Adrenal gland (tissue), 12 donors: Measurements from ENCODE around the gene GAS2L1. TPM values are rescaled to one million over a fixed set of nuclear protein-coding genes. Genes with fewer than 3 reads are reported as not detected.

ENCODE experiments used
- DNase-seq, 7 donors: peaks; one replicate each; pipeline ENCODE4 v3.0.0-alpha.2; 2019 to 2020
- H3K27ac ChIP-seq, 5 donors: fragments of 200-600 bp; sonication (generic) in 4 of 5; 1 replicate in 3 of 5; 2 replicates in 2 of 5; pipeline versions ENCODE4 v1.5.1 to v1.8.0; 2016 to 2020; ENCODE audit warnings: mild to moderate bottlenecking in 1 of 5
- H3K27me3 ChIP-seq: fragments of 200-600 bp; 2 replicates; pipeline ENCODE4 v1.8.0; 2021
- H3K36me3 ChIP-seq, 2 donors: fragments of 200-600 bp; replicated peaks in 1 of 2; 1 replicate in 1 of 2; 2 replicates in 1 of 2; pipeline versions ENCODE4 v1.5.1 to v1.8.0; 2018 to 2022
- H3K4me1 ChIP-seq, 2 donors: fragments of 200-600 bp; replicated peaks in 1 of 2; 1 replicate in 1 of 2; 2 replicates in 1 of 2; pipeline versions ENCODE4 v1.5.1 to v1.8.0; 2018 to 2021
- H3K4me3 ChIP-seq, 4 donors: fragments of 200-600 bp; sonication (generic) in 3 of 4; one replicate each; pipeline ENCODE4 v1.5.1; 2016 to 2018
- H3K9me3 ChIP-seq, 3 donors: fragments of 200-600 bp; sonication (generic) in 1 of 3; replicated peaks in 1 of 3; 1 replicate in 2 of 3; 2 replicates in 1 of 3; pipeline versions ENCODE4 v1.5.1 to v1.8.0; 2016 to 2021
- POLR2A ChIP-seq, 2 donors: fragments of 450-650 bp; IDR thresholded peaks; one replicate each; pipeline ENCODE4 v1.6.1; 2017; ENCODE audit warnings: antibody characterized with exemption in 2 of 2, mild to moderate bottlenecking in 2 of 2, moderate library complexity in 1 of 2
- WGBS, 4 donors: extraction: QIAGEN DNeasy Blood & Tissue Kit in 2 of 4; methylation state at CpG; one replicate each; pipeline versions ENCODE4 v1.1.5 to v1.1.7; 2013 to 2017; 5-methylcytosine and 5-hydroxymethylcytosine counted together
- intact Hi-C, 2 donors: fragments of 100-400 bp; cut with DNase I; formaldehyde crosslinking; loops; one replicate each; pipeline versions ENCODE4 v1.14.1 to v1.15.0; 2022 to 2023
- polyA plus RNA-seq, 3 donors: library from polyadenylated mRNA; stranded (reverse); fragments of 200-250 nt in 2 of 3; fragments of 350-450 nt in 1 of 3; fragmentation: Illumina TruSeq in 1 of 3; extraction: RNeasy Lipid Tissue Mini Kit (QIAGEN cat#74804) in 1 of 3; gene quantifications; one replicate each; pipeline ENCODE4 v1.2.3, GENCODE V29; 2013 to 2014
- total RNA-seq, 9 donors: library from RNA; depleted of rRNA in 4 of 9; stranded (reverse); fragments of >200 nt in 4 of 9; fragments of 120-200 nt in 1 of 9; fragmentation: NEBNext Ultra II Directional in 1 of 9; extraction: Animal tissue kit (Norgen Biotek cat#: 25700) in 1 of 9; gene quantifications; one replicate each; pipeline versions ENCODE4 v1.1.0 to v1.2.4, GENCODE V29; 2013 to 2023
- TF ChIP-seq, protein P1 (sequence below), 6 experiments: fragments of 450-650 bp in 4 of 6; fragments of 200-600 bp in 2 of 6; sonication (generic) in 1 of 6; IDR thresholded peaks; 1 replicate in 5 of 6; 2 replicates in 1 of 6; pipeline versions ENCODE4 v1.5.1 to v1.8.0; 2016 to 2021; ENCODE audit warnings: antibody characterized with exemption in 6 of 6, mild to moderate bottlenecking in 2 of 6, moderate library complexity in 1 of 6
- donor health status: healthy with polysubstance abuse.
- donor health status: Bipolar disorder and iron deficiency.
- donor health status: DM: yes; HTN: yes; CAD: no.
- donor health status: DM: no; HTN: no; CAD: no.
- donor health status: DM: no; HTN: no; CAD: no.
- donor health status: DM: yes; HTN: yes; CAD: no.

The GAS2L1 gene
- total and polyA plus RNA-seq, 12 donors = 3.6 to 87.3 (median 40.4) TPM

DNA sequence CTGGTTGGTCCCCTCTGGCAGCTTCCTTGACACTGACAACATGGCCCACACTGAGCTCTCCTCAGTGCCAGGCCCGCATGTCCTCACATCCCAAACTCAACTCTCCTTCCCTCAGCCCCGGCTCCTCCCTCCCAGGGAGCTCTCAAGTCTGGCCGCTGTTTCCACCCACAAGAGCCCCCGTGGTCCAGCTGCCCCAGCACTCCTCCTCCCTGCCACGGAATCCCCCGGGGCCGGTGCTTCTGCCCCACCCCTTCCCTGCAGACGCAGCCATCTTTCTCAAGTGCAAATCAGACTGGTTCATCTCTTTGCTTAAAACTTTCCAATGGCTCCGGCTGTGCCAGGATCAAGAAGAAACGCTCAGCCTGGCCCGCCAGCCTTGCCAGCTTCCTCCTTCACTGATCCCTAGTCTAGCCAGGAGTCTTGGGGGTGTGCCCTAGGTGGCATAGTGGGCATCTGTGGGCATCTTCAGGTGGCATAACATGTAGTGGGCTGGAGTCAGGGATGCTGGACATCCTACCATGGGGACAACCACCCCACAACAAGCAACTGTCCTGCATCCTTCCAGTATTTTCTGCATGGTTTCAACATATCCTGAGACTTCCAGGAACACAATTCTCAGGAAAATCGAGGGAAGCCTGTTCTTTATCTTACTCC lies 31.3 kb downstream of the GAS2L1 start:
- TF ChIP-seq, protein P1, sequence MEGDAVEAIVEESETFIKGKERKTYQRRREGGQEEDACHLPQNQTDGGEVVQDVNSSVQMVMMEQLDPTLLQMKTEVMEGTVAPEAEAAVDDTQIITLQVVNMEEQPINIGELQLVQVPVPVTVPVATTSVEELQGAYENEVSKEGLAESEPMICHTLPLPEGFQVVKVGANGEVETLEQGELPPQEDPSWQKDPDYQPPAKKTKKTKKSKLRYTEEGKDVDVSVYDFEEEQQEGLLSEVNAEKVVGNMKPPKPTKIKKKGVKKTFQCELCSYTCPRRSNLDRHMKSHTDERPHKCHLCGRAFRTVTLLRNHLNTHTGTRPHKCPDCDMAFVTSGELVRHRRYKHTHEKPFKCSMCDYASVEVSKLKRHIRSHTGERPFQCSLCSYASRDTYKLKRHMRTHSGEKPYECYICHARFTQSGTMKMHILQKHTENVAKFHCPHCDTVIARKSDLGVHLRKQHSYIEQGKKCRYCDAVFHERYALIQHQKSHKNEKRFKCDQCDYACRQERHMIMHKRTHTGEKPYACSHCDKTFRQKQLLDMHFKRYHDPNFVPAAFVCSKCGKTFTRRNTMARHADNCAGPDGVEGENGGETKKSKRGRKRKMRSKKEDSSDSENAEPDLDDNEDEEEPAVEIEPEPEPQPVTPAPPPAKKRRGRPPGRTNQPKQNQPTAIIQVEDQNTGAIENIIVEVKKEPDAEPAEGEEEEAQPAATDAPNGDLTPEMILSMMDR (IDR thresholded peaks at IDR 0.05) = no peak
- TF ChIP-seq POLR2A (IDR thresholded peaks at IDR 0.05) = no peak
- Histone ChIP-seq H3K4me3 (no peak overlapping the region), H3K9me3 (no peaks in the 10 kb centered on the region), H3K36me3 (peaks cover 0 to 96% of the 10 kb centered on the region in 2 donors), H3K27ac (peak overlapping the region in 2 of 5 donors; percentile 60 to 65), H3K27me3 (no peaks in the 10 kb centered on the region), H3K4me1 (peaks cover 0 to 7% of the 10 kb centered on the region in 2 donors)
- intact Hi-C loops = no loop called here
- no peak for DNase-seq
- whole genome bisulfite sequencing, 4 donors = 90 to 92% (median 91%) methylated on average over 11 to 12 of the region's 12 CpGs

DNA sequence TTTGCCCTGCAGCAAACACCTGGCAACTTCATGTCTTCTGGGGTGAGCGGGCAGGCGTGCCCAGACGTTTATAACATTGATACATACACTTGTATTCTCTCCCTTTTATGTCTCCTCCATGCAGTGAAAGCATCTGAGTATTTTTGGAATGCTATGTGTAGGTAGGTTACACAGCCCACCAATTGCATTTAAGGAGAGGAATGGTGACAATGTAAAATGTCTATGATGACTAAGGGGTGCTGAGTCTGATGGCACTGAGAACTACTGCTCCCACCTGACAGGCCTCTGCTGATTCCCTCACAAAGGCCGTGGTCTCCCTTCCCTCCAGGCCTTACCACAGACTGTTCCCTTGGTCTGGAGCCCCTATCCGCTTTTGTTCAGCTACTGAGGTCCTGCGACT lies 31.9 kb downstream of the GAS2L1 start:
- no peak for TF ChIP-seq POLR2A (IDR thresholded peaks at IDR 0.05)
- TF ChIP-seq, protein P1 (IDR thresholded peaks at IDR 0.05) = no peak

DNA sequence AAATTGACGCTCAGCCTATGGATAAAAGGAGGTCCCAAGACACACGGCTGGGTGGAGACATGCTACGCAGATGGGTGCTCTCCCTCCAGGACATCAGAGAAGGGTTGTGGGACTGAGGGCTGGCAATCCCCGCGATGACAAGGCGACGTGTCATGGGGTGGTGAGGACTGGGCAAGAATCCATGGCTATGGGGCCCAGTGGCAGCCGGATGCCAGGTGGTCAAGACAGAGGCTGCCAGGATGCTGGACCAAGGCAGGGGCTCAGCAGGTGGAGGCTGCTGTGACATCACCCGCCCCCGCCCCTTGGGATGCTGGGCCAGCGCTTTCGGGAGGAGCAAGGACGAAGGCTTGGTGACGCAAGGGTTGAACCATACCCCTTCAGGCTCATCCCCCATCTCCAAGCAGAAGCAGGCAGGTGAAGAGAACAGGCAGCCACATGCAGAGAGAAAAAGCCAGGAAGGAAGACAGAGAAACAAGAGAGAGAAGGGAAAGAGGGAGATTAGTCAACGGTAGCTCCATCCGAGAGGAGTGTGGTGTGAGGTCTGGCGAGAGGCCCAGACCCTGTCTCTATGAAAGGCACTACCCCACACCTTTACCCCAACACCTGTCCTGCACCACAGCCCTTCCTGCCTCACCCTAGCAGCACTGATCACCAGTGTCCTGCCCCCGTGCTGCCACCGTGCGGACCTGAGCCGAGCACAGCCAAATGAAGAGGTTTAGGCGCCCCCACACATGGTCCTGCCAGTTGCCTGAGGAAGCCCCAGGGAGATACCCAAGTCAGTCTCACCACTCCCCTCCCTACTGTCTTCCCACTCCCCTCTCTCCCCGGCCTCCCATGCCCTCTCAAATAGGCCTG lies 33.2 kb downstream of the GAS2L1 start:
- DNase-seq = no peak
- H3K36me3 ChIP-seq = peaks cover 0 to 89% of the 10 kb centered on the region in 2 donors
- H3K9me3 ChIP-seq = no peaks in the 10 kb centered on the region
- H3K4me1 ChIP-seq = peaks cover 0 to 16% of the 10 kb centered on the region in 2 donors
- no peaks in the 10 kb centered on the region for H3K27me3 ChIP-seq
- 90 to 96% (median 92%) methylated on average over 14 to 23 of the region's 23 CpGs for WGBS, 4 donors
- H3K27ac ChIP-seq = no peak overlapping the region
- TF ChIP-seq, protein P1 (IDR thresholded peaks at IDR 0.05) = no peak
- no peak for TF ChIP-seq POLR2A (IDR thresholded peaks at IDR 0.05)
- intact Hi-C loops = no loop called here
- H3K4me3 ChIP-seq = no peak overlapping the region

More for the DNA sequence above, 31.9 kb downstream of the GAS2L1 start:
- Histone ChIP-seq H3K9me3 (no peaks in the 10 kb centered on the region), H3K27me3 (no peaks in the 10 kb centered on the region), H3K4me3 (no peak overlapping the region), H3K27ac (no peak overlapping the region), H3K4me1 (peaks cover 0 to 7% of the 10 kb centered on the region in 2 donors), H3K36me3 (peaks cover 0 to 96% of the 10 kb centered on the region in 2 donors)
- 92 to 97% (median 93%) methylated on average over 6 of the region's 6 CpGs for WGBS, 4 donors
- no peak for DNase-seq
- intact Hi-C loops = no loop called here

GRCh38 chr22:29340566-29340965 lies 34.1 kb downstream of the GAS2L1 start:
- peaks cover 0 to 83% of the 10 kb centered on the region in 2 donors for H3K36me3 ChIP-seq
- H3K27ac ChIP-seq = no peak overlapping the region
- H3K4me3 ChIP-seq = no peak overlapping the region
- no peaks in the 10 kb centered on the region for H3K27me3 ChIP-seq
- no peaks in the 10 kb centered on the region for H3K9me3 ChIP-seq
- WGBS, 4 donors = 79 to 94% (median 90%) methylated on average over 8 of the region's 8 CpGs; no CpG with 5 or more reads in 1 of the 4 donors
- TF ChIP-seq, protein P1 (IDR thresholded peaks at IDR 0.05) = no peak
- no peak for TF ChIP-seq POLR2A (IDR thresholded peaks at IDR 0.05)
- peaks cover 0 to 20% of the 10 kb centered on the region in 2 donors for H3K4me1 ChIP-seq
- intact Hi-C loops = no loop called here
- no peak for DNase-seq
